Measurements from ENCODE around the gene LRRC10B. TPM values are rescaled to one million over a fixed set of nuclear protein-coding genes. Genes with fewer than 3 reads are reported as not detected.

Gene LRRC10B
- total RNA-seq, 1 experiment from 2014 or later = not detected

- intact Hi-C loops (cut with micrococcal nuclease) = loop anchor here (5.0 kb wide), 1 partner anchor 96 kb away; no protein-coding TSS in a partner anchor
- TF ChIP-seq RAD21 (IDR thresholded peaks at IDR 0.05; ENCODE audit: low read depth) = no peak
- TF ChIP-seq POLR2A (IDR thresholded peaks at IDR 0.05; ENCODE audit: borderline replicate concordance, extremely low read depth, insufficient read depth, insufficient read length) = no peak
- TF ChIP-seq SRF (IDR thresholded peaks at IDR 0.05; ENCODE audit: low read depth) = no peak
These were observed 22.5 kb downstream of the LRRC10B start for GRCh38 chr11:61531044-61531443.

GRCh38 chr11:61532134-61533038 is 23.8 kb downstream of the LRRC10B start:
- Histone ChIP-seq H3K4me2 (ENCODE audit: low read length) (no peak overlapping the region), H4K20me1 (ENCODE audit: insufficient read depth) (no peaks in the 10 kb centered on the region), H3K79me2 (ENCODE audit: insufficient read depth, low read length) (no peaks in the 10 kb centered on the region), H3K9ac (ENCODE audit: low read length) (no peak overlapping the region), H2AFZ (ENCODE audit: low read depth, low read length, poor library complexity, severe bottlenecking) (no peak overlapping the region), H3K27me3 (ENCODE audit: insufficient read depth, low read length) (no peaks in the 10 kb centered on the region), H3K27ac (ENCODE audit: low read depth, low read length) (no peak overlapping the region), H3K4me3 (replicated peaks in 1 of 2; ENCODE audit: low read depth in 1 of 2, low read length in 2 of 2) (no peak overlapping the region), H3K4me1 (ENCODE audit: control insufficient read depth in 1 of 2, insufficient read depth in 2 of 2, low read length in 2 of 2) (peaks cover 0 to 9% of the 10 kb centered on the region in 2 experiments; a peak in 2 of 4 replicates), H3K9me3 (ENCODE audit: control insufficient read depth in 1 of 2, insufficient read depth in 1 of 2, low read depth in 1 of 2, low read length in 2 of 2) (no peaks in the 10 kb centered on the region), H3K36me3 (ENCODE audit: control insufficient read depth in 1 of 2, insufficient read depth in 2 of 2, low read length in 2 of 2) (no peaks in the 10 kb centered on the region; a peak in 2 of 4 replicates), H3K9me2 (ENCODE audit: insufficient read depth) (no peaks in the 10 kb centered on the region)
- TF ChIP-seq REST (IDR thresholded peaks at IDR 0.05; ENCODE audit: low read depth) (no peak), RAD21 (IDR thresholded peaks at IDR 0.05; ENCODE audit: low read depth) (peak; percentile 58), YY1 (IDR thresholded peaks at IDR 0.05; ENCODE audit: extremely low read depth, insufficient replicate concordance, low read depth, low read length) (no peak), CTCF (IDR thresholded peaks at IDR 0.05 in 2 of 3, conservative IDR thresholded peaks at IDR 0.05 in 1 of 3; ENCODE audit: borderline replicate concordance in 1 of 3, insufficient read depth in 1 of 3, low read depth in 2 of 3, low read length in 2 of 3) (peak; percentile 78 to 98 (median 93); a peak in 5 of 6 replicates), EZH2 (IDR thresholded peaks at IDR 0.05) (no peak)
- intact Hi-C loops (cut with micrococcal nuclease) = loop anchor here (5.0 kb wide), 1 partner anchor 95 kb away; no protein-coding TSS in a partner anchor
- ChIA-PET RAD21 (ENCODE audit: low non-redundant PET in 1 of 2, low total read pairs in 2 of 2, uncharacterized antibody in 2 of 2, unreplicated experiment in 2 of 2) (interaction anchor here (0.6 to 1.3 kb wide), 3 partner anchors 54 to 106 kb away, joined by 3 to 4 read pairs (median 3); no protein-coding TSS in a partner anchor), CTCF (interaction anchor here (0.6 to 2.3 kb wide), 18 partner anchors 9 to 216 kb away, joined by 3 to 14 read pairs (median 4); no protein-coding TSS in a partner anchor), POLR2A (no interaction called here)
- ATAC-seq = peak; percentile 93
- no TSS peak for BruUV-seq (replicated peaks)
- no peak for DNase-seq (ENCODE audit: low read depth, low spot score)

More at GRCh38 chr11:61531044-61531443, 22.5 kb downstream of the LRRC10B start:
- H3K4me3 ChIP-seq (replicated peaks in 1 of 2; ENCODE audit: low read depth in 1 of 2, low read length in 2 of 2) = no peak overlapping the region
- no peaks in the 10 kb centered on the region for H4K20me1 ChIP-seq (ENCODE audit: insufficient read depth)
- H3K36me3 ChIP-seq (ENCODE audit: control insufficient read depth in 1 of 2, insufficient read depth in 2 of 2, low read length in 2 of 2) = no peaks in the 10 kb centered on the region; a peak in 2 of 4 replicates
- BruUV-seq (replicated peaks) = no TSS peak
- no peak overlapping the region for H2AFZ ChIP-seq (ENCODE audit: low read depth, low read length, poor library complexity, severe bottlenecking)
- no peak overlapping the region for H3K27ac ChIP-seq (ENCODE audit: low read depth, low read length)
- RAD21 ChIA-PET (ENCODE audit: low non-redundant PET in 1 of 2, low total read pairs in 2 of 2, uncharacterized antibody in 2 of 2, unreplicated experiment in 2 of 2) = no interaction called here
- H3K79me2 ChIP-seq (ENCODE audit: insufficient read depth, low read length) = no peaks in the 10 kb centered on the region
- DNase-seq (ENCODE audit: low read depth, low spot score) = no peak
- no peaks in the 10 kb centered on the region for H3K9me2 ChIP-seq (ENCODE audit: insufficient read depth)
- POLR2A ChIA-PET = no interaction called here
- no peaks in the 10 kb centered on the region for H3K9me3 ChIP-seq (ENCODE audit: control insufficient read depth in 1 of 2, insufficient read depth in 1 of 2, low read depth in 1 of 2, low read length in 2 of 2)
- peaks cover 0 to 9% of the 10 kb centered on the region in 2 experiments; a peak in 2 of 4 replicates for H3K4me1 ChIP-seq (ENCODE audit: control insufficient read depth in 1 of 2, insufficient read depth in 2 of 2, low read length in 2 of 2)
- CTCF ChIA-PET = interaction anchor here (0.6 to 2.3 kb wide), 6 partner anchors 12 to 1652 kb away, joined by 3 to 8 read pairs (median 3); no protein-coding TSS in a partner anchor
- no peak overlapping the region for H3K4me2 ChIP-seq (ENCODE audit: low read length)
- ATAC-seq = no peak
- H3K27me3 ChIP-seq (ENCODE audit: insufficient read depth, low read length) = no peaks in the 10 kb centered on the region
- H3K9ac ChIP-seq (ENCODE audit: low read length) = no peak overlapping the region

All from HCT116 (cell line).